Esophagus squamous epithelium (tissue), 5 donors: ENCODE data around the gene KLF16. TPM values are rescaled to one million over a fixed set of nuclear protein-coding genes. Genes with fewer than 3 reads are reported as not detected.

Source experiments
- DNase-seq: peaks from one replicate; lab custom pipeline; 2025; lab: John Stamatoyannopoulos, UW
- H3K27ac ChIP-seq, 4 donors: fragments of 200-600 bp; sonication (generic); one replicate each; pipeline ENCODE4 v1.5.1; 2016 to 2019; ENCODE audit warnings: mild to moderate bottlenecking in 1 of 4
- H3K27me3 ChIP-seq, 4 donors: fragments of 200-600 bp; sonication (generic); 1 replicate in 3 of 4; 2 replicates in 1 of 4; pipeline versions ENCODE4 v1.5.1 to v1.6.0; 2017 to 2021; ENCODE audit warnings: antibody characterized with exemption in 1 of 4
- H3K36me3 ChIP-seq, 3 donors: fragments of 200-600 bp; sonication (generic); one replicate each; pipeline ENCODE4 v1.5.1; 2016 to 2019
- H3K4me1 ChIP-seq, 3 donors: fragments of 200-600 bp; sonication (generic); one replicate each; pipeline ENCODE4 v1.5.1; 2017 to 2019
- H3K4me3 ChIP-seq, 4 donors: fragments of 200-600 bp; sonication (generic); 1 replicate in 3 of 4; 2 replicates in 1 of 4; pipeline ENCODE4 v1.5.1; 2016 to 2019; ENCODE audit warnings: mild to moderate bottlenecking in 2 of 4, moderate library complexity in 1 of 4
- H3K9me3 ChIP-seq, 3 donors: fragments of 200-600 bp; sonication (generic); one replicate each; pipeline ENCODE4 v1.5.1; 2016 to 2019
- CTCF ChIP-seq, 6 experiments: fragments of 450-650 bp in 4 of 6; fragments of 200-600 bp in 2 of 6; sonication (generic) in 2 of 6; IDR thresholded peaks; one replicate each; pipeline ENCODE4 v1.5.1; 2016 to 2019; ENCODE audit warnings: antibody characterized with exemption in 6 of 6, mild to moderate bottlenecking in 4 of 6, moderate library complexity in 4 of 6
- POLR2A ChIP-seq, 4 donors: fragments of 450-650 bp; IDR thresholded peaks; one replicate each; pipeline ENCODE4 v1.6.1; 2017; ENCODE audit warnings: antibody characterized with exemption in 4 of 4, mild to moderate bottlenecking in 4 of 4, moderate library complexity in 3 of 4
- WGBS, 2 donors: methylation state at CpG; one replicate each; pipeline ENCODE4 v1.1.5; 2018; 5-methylcytosine and 5-hydroxymethylcytosine counted together
- intact Hi-C: fragments of 100-400 bp; cut with DNase I; formaldehyde crosslinking; loops from one replicate; pipeline ENCODE4 v1.15.0; 2022
- total RNA-seq, 4 donors: library from RNA; depleted of rRNA; stranded (reverse); fragments of >200 nt; gene quantifications; one replicate each; pipeline ENCODE4 v1.1.0, GENCODE V29; 2016
- donor health status: DM: yes; HTN: yes; CAD: no.

The KLF16 gene
- total RNA-seq, 4 donors from 2014 or later: 8.3 to 13.5 (median 9.1) TPM

GRCh38 chr19:1819341-1820255 is 43.8 kb downstream of the KLF16 start:
- Histone ChIP-seq H3K4me3 (no peak overlapping the region), H3K27ac (no peak overlapping the region), H3K4me1 (no peaks in the 10 kb centered on the region), H3K36me3 (peaks cover 69 to 100% (median 76%) of the 10 kb centered on the region in 3 donors), H3K27me3 (no peaks in the 10 kb centered on the region), H3K9me3 (no peaks in the 10 kb centered on the region)
- WGBS, 2 donors: 90% methylated on average over 2 of the region's 43 CpGs; no CpG with 5 or more reads in 1 of the 2 donors
- intact Hi-C loops: no loop called here
- TF ChIP-seq CTCF (IDR thresholded peaks at IDR 0.05): no peak
- no peak for TF ChIP-seq POLR2A (IDR thresholded peaks at IDR 0.05)
- DNase-seq: no peak

GRCh38 chr19:1818549-1819195 is 44.7 kb downstream of the KLF16 start:
- H3K9me3 ChIP-seq: no peaks in the 10 kb centered on the region
- peaks cover 0 to 2% (median 1%) of the 10 kb centered on the region in 3 donors for H3K4me1 ChIP-seq
- 74 to 78% methylated on average over 3 to 7 of the region's 33 CpGs for WGBS, 2 donors
- H3K36me3 ChIP-seq: peaks cover 62 to 94% (median 69%) of the 10 kb centered on the region in 3 donors
- no peaks in the 10 kb centered on the region for H3K27me3 ChIP-seq
- intact Hi-C loops: no loop called here
- H3K4me3 ChIP-seq: no peak overlapping the region
- TF ChIP-seq POLR2A (IDR thresholded peaks at IDR 0.05) (no peak), CTCF (IDR thresholded peaks at IDR 0.05) (no peak)
- DNase-seq: no peak
- no peak overlapping the region for H3K27ac ChIP-seq

- Histone ChIP-seq H3K4me3 (no peak overlapping the region), H3K36me3 (peaks cover 52 to 83% (median 62%) of the 10 kb centered on the region in 3 donors), H3K4me1 (peaks cover 8 to 12% (median 11%) of the 10 kb centered on the region in 3 donors), H3K9me3 (no peaks in the 10 kb centered on the region), H3K27ac (no peak overlapping the region), H3K27me3 (no peaks in the 10 kb centered on the region)
- DNase-seq: no peak
- 80 to 88% methylated on average over 1 to 11 of the region's 25 CpGs for WGBS, 2 donors
- intact Hi-C loops: no loop called here
- TF ChIP-seq CTCF (IDR thresholded peaks at IDR 0.05): no peak
- TF ChIP-seq POLR2A (IDR thresholded peaks at IDR 0.05): no peak
Observed at GRCh38 chr19:1817553-1818179, 45.7 kb downstream of the KLF16 start.

- intact Hi-C loops: no loop called here
- H3K36me3 ChIP-seq: peaks cover 52 to 74% (median 58%) of the 10 kb centered on the region in 3 donors
- no peak overlapping the region for H3K27ac ChIP-seq
- TF ChIP-seq POLR2A (IDR thresholded peaks at IDR 0.05): no peak
- TF ChIP-seq CTCF (IDR thresholded peaks at IDR 0.05): no peak
- no peaks in the 10 kb centered on the region for H3K27me3 ChIP-seq
- no peak for DNase-seq
- no peak overlapping the region for H3K4me3 ChIP-seq
- H3K4me1 ChIP-seq: peaks cover 11 to 21% (median 20%) of the 10 kb centered on the region in 3 donors
- WGBS, 2 donors: 85% methylated on average over 27 of the region's 36 CpGs; no CpG with 5 or more reads in 1 of the 2 donors
- H3K9me3 ChIP-seq: no peaks in the 10 kb centered on the region
Observed at GRCh38 chr19:1816530-1817298, 46.7 kb downstream of the KLF16 start.
